SK-N-SH (cell line): ENCODE data around the gene OBP2B. TPM values are rescaled to one million over a fixed set of nuclear protein-coding genes. Genes with fewer than 3 reads are reported as not detected.
"Not testable (repeated sequence)": the region's sequence is repeated elsewhere in the genome, so short reads cannot be mapped to it uniquely, and the experiment has no call there.

ENCODE experiments used
- CTCF ChIA-PET: fragments of 300-600, 350-600 bp; formaldehyde crosslinking; extraction: SDS; loops from one replicate; lab custom pipeline; 2021; lab: Yijun Ruan, JAX
- POLR2A ChIA-PET: fragments of 350-600 bp; sonication (Branson Sonifier 250); formaldehyde crosslinking; extraction: SDS; loops from one replicate; lab custom pipeline; 2020; ENCODE audit warnings: antibody characterized with exemption, inconsistent platforms; lab: Yijun Ruan, JAX
- DNase-seq: peaks from one replicate; pipeline ENCODE4 v3.0.0; 2012
- H2AFZ ChIP-seq: fragments of 200-600 bp; sonication (generic); 2 replicates; pipeline ENCODE4 v1.8.1; 2016; ENCODE audit warnings: antibody characterized with exemption, mild to moderate bottlenecking, low read depth
- H3F3A ChIP-seq: fragments of 200-600 bp; sonication (generic); replicated peaks from 2 replicates; pipeline ENCODE3; 2016; ENCODE audit warnings: antibody characterized with exemption, mild to moderate bottlenecking; ENCODE audit not compliant: insufficient read depth
- H3K27ac ChIP-seq, 2 experiments: fragments of 200-500 bp in 1 of 2; fragments of 200-600 bp in 1 of 2; sonication (Bioruptor generic) in 1 of 2; sonication (generic), shearing (Covaris generic) in 1 of 2; 2 replicates each; pipeline versions ENCODE4 v1.5.1 to v1.6.1; 2014 to 2016; ENCODE audit warnings: low read depth in 2 of 2, inconsistent platforms in 1 of 2, low read length in 1 of 2, mild to moderate bottlenecking in 1 of 2, mixed read lengths in 1 of 2
- H3K27me3 ChIP-seq: fragments of 200-600 bp; sonication (generic), shearing (Covaris generic); 2 replicates; pipeline ENCODE4 v1.6.1; 2016; ENCODE audit warnings: mixed run types; ENCODE audit not compliant: insufficient read depth
- H3K36me3 ChIP-seq, 2 experiments: fragments of 200-500 bp in 1 of 2; fragments of 200-600 bp in 1 of 2; sonication (Bioruptor generic) in 1 of 2; sonication (generic) in 1 of 2; replicated peaks in 1 of 2; 2 replicates each; pipeline versions ENCODE3 to v1.5.1; 2014 to 2016; ENCODE audit warnings: low read length in 1 of 2, mild to moderate bottlenecking in 1 of 2; ENCODE audit not compliant: insufficient read depth in 2 of 2, control insufficient read depth in 1 of 2
- H3K4me1 ChIP-seq, 2 experiments: fragments of 200-500 bp in 1 of 2; fragments of 200-600 bp in 1 of 2; sonication (Bioruptor generic) in 1 of 2; sonication (generic), shearing (Covaris generic) in 1 of 2; 2 replicates each; pipeline versions ENCODE4 v1.5.1 to v1.6.1; 2014 to 2016; ENCODE audit warnings: low read depth in 1 of 2, low read length in 1 of 2, mixed run types in 1 of 2; ENCODE audit not compliant: insufficient read depth in 2 of 2, control insufficient read depth in 1 of 2
- H3K4me2 ChIP-seq: fragments of 200-600 bp; sonication (generic), shearing (Covaris generic); 2 replicates; pipeline ENCODE4 v1.6.1; 2017; ENCODE audit warnings: mixed run types
- H3K4me3 ChIP-seq, 2 experiments: fragments of 200-500 bp in 1 of 2; fragments of 200-600 bp in 1 of 2; sonication (Bioruptor generic) in 1 of 2; sonication (generic), shearing (Covaris generic) in 1 of 2; 2 replicates each; pipeline versions ENCODE4 v1.5.1 to v1.8.1; 2014 to 2016; ENCODE audit warnings: low read depth in 2 of 2, inconsistent platforms in 1 of 2, low read length in 1 of 2, mild to moderate bottlenecking in 1 of 2, mixed read lengths in 1 of 2, moderate library complexity in 1 of 2
- H3K79me2 ChIP-seq: fragments of 200-600 bp; sonication (generic); 2 replicates; pipeline ENCODE4 v1.8.1; 2017; ENCODE audit warnings: mild to moderate bottlenecking; ENCODE audit not compliant: insufficient read depth
- H3K9ac ChIP-seq: fragments of 200-600 bp; sonication (generic); 2 replicates; pipeline ENCODE4 v1.6.1; 2017; ENCODE audit warnings: mixed run types
- H3K9me2 ChIP-seq: fragments of 200-600 bp; sonication (generic); 2 replicates; pipeline ENCODE4 v1.6.1; 2017; ENCODE audit warnings: mixed run types
- H3K9me3 ChIP-seq: fragments of 200-600 bp; sonication (generic); 2 replicates; pipeline ENCODE4 v1.6.1; 2017; ENCODE audit warnings: mixed run types, mild to moderate bottlenecking, moderate library complexity
- H4K20me1 ChIP-seq: fragments of 200-600 bp; sonication (generic); 2 replicates; pipeline ENCODE4 v1.6.1; 2017; ENCODE audit warnings: mild to moderate bottlenecking, mixed run types; ENCODE audit not compliant: insufficient read depth
- ELF1 ChIP-seq: IDR thresholded peaks from 2 replicates; pipeline ENCODE4 v1.4.0; 2012
- EZH2phosphoT487 ChIP-seq: fragments of 200-600 bp; sonication (generic); IDR thresholded peaks from 2 replicates; pipeline ENCODE4 v1.6.1; 2017; ENCODE audit warnings: low read depth, mixed run types, mild to moderate bottlenecking, antibody characterized with exemption, moderate library complexity, borderline replicate concordance
- FOSL2 ChIP-seq: IDR thresholded peaks from 2 replicates; pipeline ENCODE4 v1.4.0; 2012; ENCODE audit warnings: low read depth, mild to moderate bottlenecking, moderate library complexity, borderline replicate concordance
- FOXJ3 ChIP-seq: sonication (generic); formaldehyde crosslinking; IDR thresholded peaks from 2 replicates; pipeline ENCODE4 v1.5.1; 2020; ENCODE audit warnings: mild to moderate bottlenecking, missing genetic modification reagents
- GATA2 ChIP-seq: sonication (generic); formaldehyde crosslinking; IDR thresholded peaks from 2 replicates; pipeline ENCODE4 v1.5.0; 2020; ENCODE audit warnings: mild to moderate bottlenecking, missing genetic modification reagents
- MEF2A ChIP-seq: IDR thresholded peaks from 2 replicates; pipeline ENCODE4 v1.4.0; 2012; ENCODE audit warnings: low read depth, borderline replicate concordance
- MXI1 ChIP-seq: IDR thresholded peaks from 2 replicates; pipeline ENCODE4 v1.6.1; 2012; ENCODE audit warnings: mild to moderate bottlenecking, low read depth, low read length, improper control_type of control experiment
- POLR2AphosphoS5 ChIP-seq: IDR thresholded peaks from 2 replicates; pipeline ENCODE4 v1.6.1; 2012; ENCODE audit warnings: low read depth, low read length
- RAD21 ChIP-seq: IDR thresholded peaks from 2 replicates; pipeline ENCODE4 v1.6.1; 2012; ENCODE audit warnings: mild to moderate bottlenecking, low read length
- REST ChIP-seq: IDR thresholded peaks from 2 replicates; pipeline ENCODE4 v1.6.1; 2012; ENCODE audit warnings: mild to moderate bottlenecking, low read depth, low read length, moderate library complexity
- SIN3A ChIP-seq: IDR thresholded peaks from 2 replicates; pipeline ENCODE4 v1.6.1; 2012; ENCODE audit warnings: low read depth, mild to moderate bottlenecking, low read length, moderate library complexity, borderline replicate concordance
- TAF1 ChIP-seq: IDR thresholded peaks from 2 replicates; pipeline ENCODE4 v1.6.1; 2012; ENCODE audit warnings: low read depth, mild to moderate bottlenecking, low read length, moderate library complexity, borderline replicate concordance
- USF1 ChIP-seq: IDR thresholded peaks from 2 replicates; pipeline ENCODE4 v1.4.0; 2012; ENCODE audit warnings: low read depth, borderline replicate concordance
- USF2 ChIP-seq: fragments of 150-350 bp; IDR thresholded peaks from 2 replicates; pipeline ENCODE4 v1.6.1; 2017; ENCODE audit warnings: antibody characterized with exemption, low read length, low read depth, borderline replicate concordance
- WGBS: methylation state at CpG from one replicate; pipeline ENCODE4 v1.1.6; 2017; ENCODE audit warnings: low lambda C conversion rate; 5-methylcytosine and 5-hydroxymethylcytosine counted together
- polyA plus RNA-seq, 3 experiments: library from polyadenylated mRNA; depleted of rRNA; stranded (reverse); fragments of >200 nt; gene quantifications; 2 replicates each; pipeline ENCODE4 v1.2.3, GENCODE V29; 2012

OBP2B gene
- polyA plus RNA-seq, 1 of the 3 experiments (the other 2 are of a cell fraction) = not detected

GRCh38 chr9:133205996-133206931, 2.8 kb downstream of the OBP2B start:
- Histone ChIP-seq H2AFZ (no peak overlapping the region), H3K27me3 (peaks cover 32% of the 10 kb centered on the region), H3K4me1 (no peaks in the 10 kb centered on the region; a peak in 1 of 4 replicates), H3K9ac (no peak overlapping the region), H3K27ac (no peak overlapping the region), H3F3A (no peaks in the 10 kb centered on the region), H3K4me3 (no peak overlapping the region), H3K9me3 (no peaks in the 10 kb centered on the region), H3K36me3 (no peaks in the 10 kb centered on the region), H3K4me2 (no peak overlapping the region), H3K9me2 (no peaks in the 10 kb centered on the region), H3K79me2 (no peaks in the 10 kb centered on the region), H4K20me1 (no peaks in the 10 kb centered on the region)
- ChIA-PET CTCF (interaction anchor here (0.6 to 1.3 kb wide), 4 partner anchors 18 to 184 kb away, joined by 3 to 4 read pairs (median 3); no protein-coding TSS in a partner anchor), POLR2A (no interaction called here)
- TF ChIP-seq POLR2AphosphoS5 (no peak), EZH2phosphoT487 (no peak), SIN3A (no peak)
- 39% methylated on average over 16 of the region's 35 CpGs for WGBS
- peak; percentile 25 for DNase-seq

DNA sequence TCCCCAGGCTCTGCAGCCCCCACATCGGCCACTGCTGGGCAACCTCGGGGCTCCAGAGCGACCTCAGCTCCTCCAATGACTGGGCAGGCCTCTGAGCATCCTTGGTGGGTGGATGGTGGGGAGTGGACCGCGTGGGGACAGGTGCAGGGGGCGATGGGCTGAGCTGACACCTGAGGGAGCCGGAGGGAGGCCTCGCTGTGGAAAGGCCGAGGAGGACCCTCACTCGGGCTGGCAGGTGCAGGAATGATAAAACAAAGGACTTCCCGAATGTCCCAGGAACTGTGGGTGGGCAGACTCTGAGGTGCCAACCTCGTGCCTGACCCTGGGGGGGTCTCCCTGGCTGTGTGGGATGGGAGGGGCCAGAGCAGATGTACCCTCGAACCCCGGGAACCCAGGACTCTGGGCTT, 3.6 kb downstream of the OBP2B start:
- H2AFZ ChIP-seq, H3K79me2 ChIP-seq, H3K4me3 ChIP-seq, H3K9ac ChIP-seq, H4K20me1 ChIP-seq, H3K9me2 ChIP-seq, H3K4me1 ChIP-seq, H3K36me3 ChIP-seq, H3K9me3 ChIP-seq, H3F3A ChIP-seq, POLR2A ChIA-PET, H3K27ac ChIP-seq, H3K4me2 ChIP-seq, DNase-seq: not testable (repeated sequence)
- WGBS = 19% methylated on average over 5 of the region's 14 CpGs
- CTCF ChIA-PET = interaction anchor here (1.0 kb wide), 1 partner anchor 17 kb away, joined by 3 read pairs; no protein-coding TSS in a partner anchor
- peaks cover 39% of the 10 kb centered on the region for H3K27me3 ChIP-seq

DNA sequence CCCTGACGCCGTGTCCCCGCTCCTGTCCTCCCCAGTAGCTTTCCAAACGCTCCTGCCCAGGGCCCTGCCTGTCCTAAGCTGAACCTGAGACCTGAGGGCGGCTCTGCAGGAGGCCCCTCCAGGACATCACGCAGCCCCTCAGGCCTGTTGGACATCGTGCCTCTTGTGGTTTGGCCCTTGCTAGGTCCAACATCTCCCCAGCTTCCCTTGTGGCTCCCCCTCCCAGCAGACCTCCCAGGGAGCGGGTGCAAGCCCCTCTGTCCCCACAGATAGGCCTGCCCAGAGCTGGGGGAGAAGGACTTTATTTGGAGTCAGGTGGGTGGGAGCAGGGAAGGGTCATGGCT, 4.1 kb downstream of the OBP2B start:
- POLR2A ChIA-PET = no interaction called here
- H4K20me1 ChIP-seq = no peaks in the 10 kb centered on the region
- H3K36me3 ChIP-seq = no peaks in the 10 kb centered on the region
- H3K4me2 ChIP-seq = no peak overlapping the region
- H3K9me2 ChIP-seq = no peaks in the 10 kb centered on the region
- peaks cover 45% of the 10 kb centered on the region for H3K27me3 ChIP-seq
- H3K27ac ChIP-seq = no peak overlapping the region
- H3K4me3 ChIP-seq = no peak overlapping the region
- no peaks in the 10 kb centered on the region; a peak in 1 of 4 replicates for H3K4me1 ChIP-seq
- H2AFZ ChIP-seq = no peak overlapping the region
- no peaks in the 10 kb centered on the region for H3K79me2 ChIP-seq
- WGBS = no CpG with 5 or more reads among the region's 8 CpGs
- CTCF ChIA-PET = interaction anchor here (1.0 to 1.3 kb wide), 2 partner anchors 17 to 61 kb away, joined by 3 to 4 read pairs; no protein-coding TSS in a partner anchor
- no peak overlapping the region for H3K9ac ChIP-seq
- no peaks in the 10 kb centered on the region for H3K9me3 ChIP-seq
- no peaks in the 10 kb centered on the region for H3F3A ChIP-seq
- no peak for DNase-seq
- TF ChIP-seq FOSL2 (no peak), REST (no peak), USF1 (no peak), MXI1 (no peak), RAD21 (no peak), SIN3A (no peak), GATA2 (CRISPR knock-in tag) (no peak), MEF2A (no peak), TAF1 (no peak), FOXJ3 (no peak), USF2 (no peak), ELF1 (no peak)
